Smooth muscle cell (in vitro differentiated cells): ENCODE data around the gene ARHGAP33. TPM values are rescaled to one million over a fixed set of nuclear protein-coding genes. Genes with fewer than 3 reads are reported as not detected.

ENCODE experiments used
- DNase-seq: peaks from one replicate; lab custom pipeline; 2025; ENCODE audit not compliant: unreplicated experiment; lab: John Stamatoyannopoulos, UW
- H2AFZ ChIP-seq: fragments of 200-600 bp; sonication (generic); 2 replicates; pipeline ENCODE4 v1.6.0; 2016; ENCODE audit warnings: antibody characterized with exemption, low read depth, mild to moderate bottlenecking
- H3F3A ChIP-seq: fragments of 200-600 bp; sonication (generic); 2 replicates; pipeline ENCODE4 v1.6.0; 2017; ENCODE audit warnings: antibody characterized with exemption, low read depth
- H3K27ac ChIP-seq: fragments of 200-600 bp; sonication (generic); 2 replicates; pipeline ENCODE4 v1.5.1; 2016; ENCODE audit warnings: low read depth, mild to moderate bottlenecking
- H3K27me3 ChIP-seq: fragments of 200-600 bp; sonication (generic); 2 replicates; pipeline ENCODE4 v1.6.1; 2016; ENCODE audit warnings: low read depth, mild to moderate bottlenecking
- H3K36me3 ChIP-seq: fragments of 200-600 bp; sonication (generic); 2 replicates; pipeline ENCODE4 v1.5.1; 2016; ENCODE audit warnings: low read depth
- H3K4me1 ChIP-seq: fragments of 200-600 bp; sonication (generic); 2 replicates; pipeline ENCODE4 v1.5.1; 2016; ENCODE audit warnings: low read depth
- H3K4me2 ChIP-seq: fragments of 200-600 bp; sonication (generic); 2 replicates; pipeline ENCODE4 v1.6.0; 2016; ENCODE audit warnings: mild to moderate bottlenecking
- H3K4me3 ChIP-seq: fragments of 200-600 bp; sonication (generic); 2 replicates; pipeline ENCODE4 v1.5.1; 2016; ENCODE audit warnings: mild to moderate bottlenecking
- H3K79me2 ChIP-seq: fragments of 200-600 bp; sonication (generic); 2 replicates; pipeline ENCODE4 v1.6.0; 2016; ENCODE audit warnings: low read depth, mild to moderate bottlenecking
- H3K9ac ChIP-seq: fragments of 200-600 bp; sonication (generic); 2 replicates; pipeline ENCODE4 v1.6.0; 2016; ENCODE audit warnings: low read depth
- H3K9me3 ChIP-seq: fragments of 200-600 bp; sonication (generic); replicated peaks from 2 replicates; pipeline ENCODE4 v1.5.1; 2016; ENCODE audit warnings: low read depth
- H4K20me1 ChIP-seq: fragments of 200-600 bp; sonication (generic); 2 replicates; pipeline ENCODE4 v1.6.0; 2016; ENCODE audit warnings: low read depth
- WGBS: methylation state at CpG from one replicate; pipeline ENCODE4 v1.1.7; 2016; ENCODE audit warnings: low lambda C conversion rate; 5-methylcytosine and 5-hydroxymethylcytosine counted together
- polyA plus RNA-seq: library from polyadenylated mRNA; unstranded; fragments of >200 nt; fragmentation: Nextera tagmentation; extraction: Ambion mirVana; gene quantifications from 2 replicates; pipeline ENCODE4 v1.2.1, GENCODE V29; 2016
- total RNA-seq: library from RNA; depleted of rRNA; stranded (reverse); fragments of >200 nt; gene quantifications from 2 replicates; pipeline ENCODE4 v1.2.3, GENCODE V29; 2014
- TF ChIP-seq, protein P1 (sequence below): fragments of 200-600 bp; sonication (generic); IDR thresholded peaks from 2 replicates; pipeline ENCODE4 v1.5.1; 2017; ENCODE audit warnings: borderline replicate concordance, mild to moderate bottlenecking, antibody characterized with exemption; ENCODE audit not compliant: insufficient read depth, poor library complexity, severe bottlenecking

The ARHGAP33 gene
- total and polyA plus RNA-seq, 2 experiments from 2014 or later, result 5.3 to 5.7 TPM

GRCh38 chr19:35824150-35824549, 48.8 kb downstream of the ARHGAP33 start:
- Histone ChIP-seq H3K4me3 (no peak overlapping the region), H3K36me3 (no peaks in the 10 kb centered on the region), H3K4me2 (no peak overlapping the region), H3F3A (no peaks in the 10 kb centered on the region), H3K27ac (no peak overlapping the region), H4K20me1 (no peaks in the 10 kb centered on the region), H2AFZ (no peak overlapping the region), H3K79me2 (no peaks in the 10 kb centered on the region), H3K27me3 (no peaks in the 10 kb centered on the region), H3K9me3 (no peaks in the 10 kb centered on the region), H3K9ac (no peak overlapping the region), H3K4me1 (peaks cover 3% of the 10 kb centered on the region)
- TF ChIP-seq, protein P1, sequence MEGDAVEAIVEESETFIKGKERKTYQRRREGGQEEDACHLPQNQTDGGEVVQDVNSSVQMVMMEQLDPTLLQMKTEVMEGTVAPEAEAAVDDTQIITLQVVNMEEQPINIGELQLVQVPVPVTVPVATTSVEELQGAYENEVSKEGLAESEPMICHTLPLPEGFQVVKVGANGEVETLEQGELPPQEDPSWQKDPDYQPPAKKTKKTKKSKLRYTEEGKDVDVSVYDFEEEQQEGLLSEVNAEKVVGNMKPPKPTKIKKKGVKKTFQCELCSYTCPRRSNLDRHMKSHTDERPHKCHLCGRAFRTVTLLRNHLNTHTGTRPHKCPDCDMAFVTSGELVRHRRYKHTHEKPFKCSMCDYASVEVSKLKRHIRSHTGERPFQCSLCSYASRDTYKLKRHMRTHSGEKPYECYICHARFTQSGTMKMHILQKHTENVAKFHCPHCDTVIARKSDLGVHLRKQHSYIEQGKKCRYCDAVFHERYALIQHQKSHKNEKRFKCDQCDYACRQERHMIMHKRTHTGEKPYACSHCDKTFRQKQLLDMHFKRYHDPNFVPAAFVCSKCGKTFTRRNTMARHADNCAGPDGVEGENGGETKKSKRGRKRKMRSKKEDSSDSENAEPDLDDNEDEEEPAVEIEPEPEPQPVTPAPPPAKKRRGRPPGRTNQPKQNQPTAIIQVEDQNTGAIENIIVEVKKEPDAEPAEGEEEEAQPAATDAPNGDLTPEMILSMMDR, result no peak
- 86% methylated on average over 5 of the region's 5 CpGs for WGBS
- no peak for DNase-seq

DNA sequence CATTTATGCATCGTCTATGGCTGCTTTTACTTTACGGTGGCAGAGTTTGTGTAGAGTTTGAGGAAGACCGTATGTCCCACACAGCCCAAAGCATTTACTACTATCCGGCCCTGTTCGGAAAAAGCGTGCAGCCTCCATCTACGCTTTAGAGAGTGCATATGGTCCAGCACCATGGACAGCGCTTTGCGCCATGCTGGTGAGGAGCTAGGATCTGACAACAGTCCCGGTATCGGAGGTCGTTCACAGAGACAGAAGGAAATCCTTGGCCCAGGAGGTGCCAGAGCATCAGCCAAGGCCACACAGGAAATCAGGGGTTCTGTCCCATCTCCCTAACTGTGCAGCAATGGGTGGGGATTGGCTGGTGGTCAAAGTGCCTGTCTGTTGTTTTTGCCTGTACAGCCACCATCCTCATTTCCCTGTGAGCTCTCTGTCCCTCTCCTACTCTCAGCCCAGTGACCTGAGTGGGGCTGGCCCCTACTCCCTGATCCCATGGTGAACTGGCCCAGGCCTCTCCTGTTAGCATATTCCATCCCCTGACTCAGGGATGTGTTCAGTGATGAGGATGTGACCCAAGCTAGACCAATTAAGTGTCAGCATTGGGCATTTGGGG, 53.4 kb downstream of the ARHGAP33 start:
- TF ChIP-seq, protein P1, result no peak
- Histone ChIP-seq H3K79me2 (no peaks in the 10 kb centered on the region), H3K9ac (no peak overlapping the region), H3F3A (no peaks in the 10 kb centered on the region), H2AFZ (no peak overlapping the region), H3K4me1 (no peaks in the 10 kb centered on the region), H3K9me3 (no peaks in the 10 kb centered on the region), H4K20me1 (no peaks in the 10 kb centered on the region), H3K4me3 (no peak overlapping the region), H3K4me2 (no peak overlapping the region), H3K36me3 (no peaks in the 10 kb centered on the region), H3K27ac (no peak overlapping the region), H3K27me3 (peaks cover 5% of the 10 kb centered on the region)
- peak; percentile 34 for DNase-seq
- WGBS, result 23% methylated on average over 12 of the region's 12 CpGs

GRCh38 chr19:35830986-35831385, 55.6 kb downstream of the ARHGAP33 start:
- no peak for DNase-seq
- Histone ChIP-seq H3K27me3 (peaks cover 6% of the 10 kb centered on the region), H3K36me3 (no peaks in the 10 kb centered on the region), H2AFZ (no peak overlapping the region), H3K4me2 (no peak overlapping the region), H3K4me1 (no peaks in the 10 kb centered on the region), H3K9me3 (no peaks in the 10 kb centered on the region), H3K27ac (no peak overlapping the region), H4K20me1 (no peaks in the 10 kb centered on the region), H3K9ac (no peak overlapping the region), H3K79me2 (no peaks in the 10 kb centered on the region), H3K4me3 (no peak overlapping the region), H3F3A (no peaks in the 10 kb centered on the region)
- TF ChIP-seq, protein P1, result no peak
- 73% methylated on average over 17 of the region's 18 CpGs for WGBS

DNA sequence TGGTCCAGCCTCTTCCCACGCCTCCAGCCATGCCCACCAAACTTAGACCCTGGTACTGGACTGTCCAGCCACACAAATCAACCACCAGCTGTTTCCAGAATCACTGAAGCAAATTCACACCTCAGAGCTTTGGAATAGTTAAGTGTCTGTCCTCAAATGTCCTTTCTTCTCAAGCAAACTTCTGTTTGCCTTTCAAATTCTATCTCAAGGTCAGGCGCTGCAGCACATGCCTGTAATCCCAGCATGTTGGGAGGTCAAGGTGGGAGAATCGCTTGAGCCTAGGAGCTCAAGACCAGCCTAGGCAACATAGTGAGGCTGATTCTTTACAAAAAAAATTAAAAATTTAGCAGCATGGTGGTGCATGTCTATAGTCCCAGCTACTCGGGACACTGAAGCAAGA, 56.7 kb downstream of the ARHGAP33 start:
- 80% methylated on average over 4 of the region's 4 CpGs for WGBS
- H3K79me2 ChIP-seq, result no peaks in the 10 kb centered on the region
- no peak overlapping the region for H3K4me2 ChIP-seq
- H3K27ac ChIP-seq, result no peak overlapping the region
- no peaks in the 10 kb centered on the region for H3F3A ChIP-seq
- H3K36me3 ChIP-seq, result no peaks in the 10 kb centered on the region
- H3K4me1 ChIP-seq, result no peaks in the 10 kb centered on the region
- no peak overlapping the region for H2AFZ ChIP-seq
- TF ChIP-seq, protein P1, result no peak
- H3K4me3 ChIP-seq, result no peak overlapping the region
- no peaks in the 10 kb centered on the region for H4K20me1 ChIP-seq
- no peak for DNase-seq
- peaks cover 10% of the 10 kb centered on the region for H3K27me3 ChIP-seq
- H3K9ac ChIP-seq, result no peak overlapping the region
- no peaks in the 10 kb centered on the region for H3K9me3 ChIP-seq
